K562 (cell line): Measurements from ENCODE around the gene OR2A42. TPM values are rescaled to one million over a fixed set of nuclear protein-coding genes. Genes with fewer than 3 reads are reported as not detected.
"Not testable (repeated sequence)": the region's sequence is repeated elsewhere in the genome, so short reads cannot be mapped to it uniquely, and the experiment has no call there.

Experiments used
- ATAC-seq: fragments of 200-7000 bp; cut with Tn5 transposase; 3 replicates; pipeline ENCODE4 v1.9.1; 2020; ENCODE audit warnings: moderate library complexity
- BruUV-seq: library from RNA; stranded (reverse); fragments of 400-500 nt; replicated peaks from 2 replicates; lab custom pipeline; 2021; lab: Mats Ljungman, UMichigan
- CTCF ChIA-PET: fragments of 300-600 bp; formaldehyde crosslinking; extraction: SDS; loops from one replicate; lab custom pipeline; 2021; ENCODE audit warnings: low intra/inter-chr PET ratio; lab: Yijun Ruan, JAX
- POLR2A ChIA-PET: fragments of 300-600, 350-650 bp; sonication (Branson Sonifier 250); formaldehyde crosslinking; extraction: SDS; loops from one replicate; lab custom pipeline; 2021; ENCODE audit warnings: antibody characterized with exemption, inconsistent platforms; lab: Yijun Ruan, JAX
- DNase-seq, 4 experiments: peaks; one replicate each; pipeline versions ENCODE4 v3.0.0 to v3.0.0-alpha.2; 2011 to 2018; ENCODE audit warnings: low spot score in 3 of 4, mixed read lengths in 3 of 4; ENCODE audit errors: extremely low read depth in 1 of 4
- FAIRE-seq: peaks from 2 replicates; lab custom pipeline; 2011; peaks lifted over from hg19 to GRCh38; lab: Jason Lieb, UNC
- H2AFZ ChIP-seq: 2 replicates; pipeline ENCODE4 v1.6.0; 2011; ENCODE audit warnings: low read depth, low read length, control low read depth, inconsistent platforms
- H3K27ac ChIP-seq: fragments of 200-600 bp; 3 replicates; pipeline ENCODE4 v1.8.0; 2011; ENCODE audit warnings: low read depth, mild to moderate bottlenecking, control low read depth, inconsistent platforms, low read length, moderate library complexity, mixed read lengths; ENCODE audit errors: extremely low read depth
- H3K27me3 ChIP-seq, 2 experiments: fragments of 300-600 bp in 1 of 2; 2 replicates in 1 of 2; 3 replicates in 1 of 2; pipeline versions ENCODE4 v1.6.0 to v1.8.0; 2011; ENCODE audit warnings: inconsistent platforms in 2 of 2, low read length in 2 of 2, mild to moderate bottlenecking in 1 of 2, mixed read lengths in 1 of 2, moderate library complexity in 1 of 2; ENCODE audit not compliant: control insufficient read depth in 2 of 2, insufficient read depth in 2 of 2
- H3K36me3 ChIP-seq: fragments of 300-600 bp; 3 replicates; pipeline ENCODE4 v1.8.0; 2011; ENCODE audit warnings: mild to moderate bottlenecking, low read length, inconsistent platforms; ENCODE audit not compliant: control insufficient read depth, insufficient read depth
- H3K4me1 ChIP-seq, 2 experiments: fragments of 200-600 bp in 1 of 2; replicated peaks in 1 of 2; 2 replicates in 1 of 2; 3 replicates in 1 of 2; pipeline versions ENCODE4 v1.5.1 to v1.8.0; 2011; ENCODE audit warnings: inconsistent platforms in 2 of 2, low read length in 2 of 2, mild to moderate bottlenecking in 1 of 2, mixed read lengths in 1 of 2, moderate library complexity in 1 of 2; ENCODE audit not compliant: control insufficient read depth in 2 of 2, insufficient read depth in 2 of 2
- H3K4me2 ChIP-seq: 2 replicates; pipeline ENCODE4 v1.6.1; 2011; ENCODE audit warnings: low read length, control low read depth, inconsistent platforms, mixed read lengths; ENCODE audit not compliant: insufficient read depth
- H3K4me3 ChIP-seq: fragments of 200-600 bp; sonication (generic), shearing (Covaris generic); 2 replicates; pipeline ENCODE4 v1.5.1; 2016; ENCODE audit warnings: control low read depth, inconsistent platforms
- H3K79me2 ChIP-seq: fragments of 200-600 bp; 3 replicates; pipeline ENCODE4 v1.8.0; 2011; ENCODE audit warnings: low read length, inconsistent platforms; ENCODE audit not compliant: control insufficient read depth, insufficient read depth
- H3K9ac ChIP-seq, 2 experiments: 2 replicates each; pipeline versions ENCODE4 v1.6.0 to v1.6.1; 2011; ENCODE audit warnings: low read depth in 2 of 2, low read length in 2 of 2, control low read depth in 1 of 2, inconsistent platforms in 1 of 2, mild to moderate bottlenecking in 1 of 2, mixed read lengths in 1 of 2; ENCODE audit not compliant: insufficient read depth in 1 of 2
- H3K9me1 ChIP-seq: one replicate; pipeline ENCODE4 v1.6.0; 2011; ENCODE audit warnings: inconsistent platforms, mild to moderate bottlenecking, low read length, moderate library complexity; ENCODE audit not compliant: control insufficient read depth, insufficient read depth
- H3K9me3 ChIP-seq: replicated peaks from 2 replicates; pipeline ENCODE4 v1.5.1; 2011; ENCODE audit warnings: low read depth, low read length, inconsistent platforms; ENCODE audit not compliant: control insufficient read depth, insufficient read depth
- H4K20me1 ChIP-seq: replicated peaks from 2 replicates; pipeline ENCODE4 v1.6.1; 2011; ENCODE audit warnings: low read length, inconsistent platforms, mixed read lengths; ENCODE audit not compliant: control insufficient read depth, insufficient read depth
- WGBS: fragments of 100-300 bp; shearing (Covaris generic); methylation state at CpG from one replicate; pipeline ENCODE4 v1.1.6; 2016; ENCODE audit warnings: low coverage, mixed read lengths; ENCODE audit not compliant: insufficient coverage; ENCODE audit errors: missing lambda C conversion rate; 5-methylcytosine and 5-hydroxymethylcytosine counted together
- in situ Hi-C: fragments of 300-500 bp; cut with MboI; formaldehyde crosslinking; loops from 4 replicates; pipeline ENCODE4 v1.15.0; 2018; ENCODE audit warnings: inconsistent platforms, mixed read lengths
- intact Hi-C: fragments of 100-400 bp; cut with micrococcal nuclease; formaldehyde crosslinking; loops from 2 replicates; pipeline ENCODE4 v1.14.2; 2022
- polyA plus RNA-seq, 8 experiments: library from polyadenylated mRNA; depleted of rRNA in 4 of 8; stranded (reverse) in 5 of 8; unstranded in 3 of 8; fragments of >200 nt; fragmentation: Nextera tagmentation in 2 of 8; fragmentation: Illumina TruSeq in 1 of 8; extraction: Ambion mirVana in 2 of 8; extraction: Trizol in 1 of 8; gene quantifications; 2 replicates each; pipeline versions ENCODE4 v1.2.1 to v1.2.3, GENCODE V29; 2011 to 2014; ENCODE audit warnings: inconsistent platforms in 1 of 8, missing spikeins in 1 of 8
- total RNA-seq, 7 experiments: library from RNA; depleted of rRNA in 6 of 7; stranded (reverse); fragments of >200 nt in 6 of 7; fragmentation: Illumina TruSeq in 2 of 7; extraction: Trizol in 2 of 7; gene quantifications; 2 replicates each; pipeline versions ENCODE4 v1.2.1 to v1.2.3, GENCODE V29; 2011 to 2021; ENCODE audit warnings: low replicate concordance in 1 of 7

Gene OR2A42
- total and polyA plus RNA-seq, 9 of the 15 experiments (the other 6 are each of a cell fraction or from before 2014, with no cell fraction given) = not detected

DNA sequence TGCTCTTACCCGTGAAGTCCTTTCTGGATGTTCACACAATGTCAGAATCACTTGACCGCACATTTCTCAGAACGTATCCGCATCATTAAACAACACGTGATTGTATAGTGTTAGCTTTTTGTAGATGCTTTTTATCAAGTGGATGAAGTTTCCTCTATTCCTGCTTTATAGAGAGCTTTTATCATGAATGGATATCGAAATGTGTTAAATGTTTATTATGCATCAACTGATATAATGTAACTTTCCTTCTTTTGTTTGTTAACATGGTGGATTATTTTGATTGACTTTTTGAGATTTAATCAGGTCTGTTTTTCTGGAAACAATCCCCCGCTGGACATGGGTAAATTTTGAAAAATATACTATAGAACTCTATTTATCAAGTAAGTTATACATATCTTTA, 25.3 kb upstream of the OR2A42 start, which contains the start of gene OR2A7:
Gene OR2A7, minus strand, starts transcription at position 101 of the 400 bp plus-strand sequence. CDS start 5,164 bp downstream, outside the sequence.
- H3K9ac ChIP-seq, CTCF ChIA-PET, H4K20me1 ChIP-seq, FAIRE-seq, H3K4me3 ChIP-seq, H3K9me1 ChIP-seq, H3K36me3 ChIP-seq, H3K4me1 ChIP-seq, H3K79me2 ChIP-seq, H3K9me3 ChIP-seq, H3K4me2 ChIP-seq, in situ Hi-C loops, ATAC-seq, BruUV-seq, H3K27ac ChIP-seq, intact Hi-C loops, POLR2A ChIA-PET, H2AFZ ChIP-seq, H3K27me3 ChIP-seq, DNase-seq: not testable (repeated sequence)
- WGBS = 6% methylated on average over 6 of the region's 7 CpGs

- ATAC-seq, H3K27ac ChIP-seq, H2AFZ ChIP-seq, H3K9me3 ChIP-seq, in situ Hi-C loops, H3K4me3 ChIP-seq, CTCF ChIA-PET, H3K4me2 ChIP-seq, FAIRE-seq, H3K36me3 ChIP-seq, H3K4me1 ChIP-seq, H3K9ac ChIP-seq, H3K27me3 ChIP-seq, H3K79me2 ChIP-seq, BruUV-seq, H3K9me1 ChIP-seq, DNase-seq, POLR2A ChIA-PET, intact Hi-C loops, H4K20me1 ChIP-seq: not testable (repeated sequence)
- no CpG with 5 or more reads among the region's 2 CpGs for WGBS
Measured at GRCh38 chr7:144262128-144262527, 22.7 kb upstream of the OR2A42 start.

GRCh38 chr7:144259067-144259466, 19.7 kb upstream of the OR2A42 start:
- H3K4me1 ChIP-seq, H3K4me2 ChIP-seq, H3K9me3 ChIP-seq, H3K4me3 ChIP-seq, H4K20me1 ChIP-seq, CTCF ChIA-PET, POLR2A ChIA-PET, H2AFZ ChIP-seq, intact Hi-C loops, H3K36me3 ChIP-seq, H3K27me3 ChIP-seq, H3K79me2 ChIP-seq, DNase-seq, FAIRE-seq, H3K9ac ChIP-seq, H3K27ac ChIP-seq, H3K9me1 ChIP-seq, BruUV-seq, in situ Hi-C loops: not testable (repeated sequence)
- no CpG with 5 or more reads among the region's 14 CpGs for WGBS
- peak; percentile 80 for ATAC-seq
